Mesodermal cell (in vitro differentiated cells): ENCODE measurements around the gene PLEKHA6.

ENCODE experiments used
- H3K27ac ChIP-seq: 2 replicates; pipeline ENCODE4 v1.7.0; 2013; ENCODE audit warnings: mild to moderate bottlenecking, low read depth, low read length, moderate library complexity; ENCODE audit not compliant: severe bottlenecking
- H3K36me3 ChIP-seq: 2 replicates; pipeline ENCODE4 v1.7.1; 2013; ENCODE audit warnings: mild to moderate bottlenecking, low read length, moderate library complexity; ENCODE audit not compliant: control insufficient read depth, insufficient read depth
- H3K4me1 ChIP-seq: one replicate; pipeline ENCODE4 v1.7.1; 2013; ENCODE audit warnings: mild to moderate bottlenecking, low read length; ENCODE audit not compliant: insufficient read depth, control insufficient read depth, poor library complexity, severe bottlenecking
- H3K4me3 ChIP-seq: 2 replicates; pipeline ENCODE4 v1.7.0; 2013; ENCODE audit warnings: low read length, control low read depth, mild to moderate bottlenecking; ENCODE audit not compliant: insufficient read depth, poor library complexity, severe bottlenecking; ENCODE audit errors: extremely low read depth
- H3K9me3 ChIP-seq: 2 replicates; pipeline ENCODE4 v1.7.1; 2013; ENCODE audit warnings: mild to moderate bottlenecking, low read length, moderate library complexity; ENCODE audit not compliant: control insufficient read depth
- WGBS, 2 experiments: methylation state at CpG; one replicate each; pipeline ENCODE4 v1.1.5; 2013; ENCODE audit warnings: missing lambda C conversion rate in 2 of 2; ENCODE audit not compliant: insufficient coverage in 2 of 2; 5-methylcytosine and 5-hydroxymethylcytosine counted together

PLEKHA6 gene

DNA sequence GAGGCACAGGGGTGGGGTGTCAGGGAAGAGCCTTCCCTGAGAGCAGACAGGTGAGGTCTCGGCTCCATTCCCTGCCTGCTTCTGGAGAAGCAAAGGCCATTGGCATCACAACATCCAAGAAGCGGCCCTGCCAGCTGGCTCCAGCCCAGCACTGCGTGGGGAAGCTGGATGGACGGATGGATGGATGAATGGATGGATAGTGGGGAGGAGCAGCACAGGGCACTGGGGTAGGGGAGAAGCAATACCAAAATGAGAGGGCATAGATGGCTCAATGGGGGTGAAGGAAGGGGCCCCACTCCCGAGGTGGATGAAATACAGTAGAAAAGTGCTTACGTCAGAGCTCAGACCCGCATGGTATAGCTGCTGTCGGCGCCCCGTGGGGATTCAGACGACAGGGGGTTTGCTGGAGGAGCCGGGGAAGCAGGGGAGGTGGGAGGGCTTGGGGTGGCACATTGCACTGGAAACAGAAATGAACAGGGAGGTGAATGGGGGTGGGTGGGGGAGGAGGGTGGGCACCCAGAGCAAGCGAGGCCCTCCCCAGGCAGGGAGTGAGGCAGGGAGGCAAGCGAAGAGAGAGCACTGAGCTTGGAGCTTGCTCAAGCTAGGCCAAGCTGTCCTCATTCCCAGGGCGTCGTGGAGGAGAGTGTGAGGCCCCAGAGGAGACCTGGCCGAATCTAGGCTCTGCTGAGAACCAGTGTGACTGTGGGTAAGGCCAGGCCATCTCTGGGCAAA lies 136.4 kb downstream of the PLEKHA6 start:
- H3K4me3 ChIP-seq = no peak overlapping the region
- no peaks in the 10 kb centered on the region for H3K9me3 ChIP-seq
- no peaks in the 10 kb centered on the region for H3K4me1 ChIP-seq
- WGBS, 2 experiments = 93 to 97% methylated on average over 16 to 17 of the region's 17 CpGs
- H3K27ac ChIP-seq = no peak overlapping the region
- peaks cover 38% of the 10 kb centered on the region for H3K36me3 ChIP-seq

DNA sequence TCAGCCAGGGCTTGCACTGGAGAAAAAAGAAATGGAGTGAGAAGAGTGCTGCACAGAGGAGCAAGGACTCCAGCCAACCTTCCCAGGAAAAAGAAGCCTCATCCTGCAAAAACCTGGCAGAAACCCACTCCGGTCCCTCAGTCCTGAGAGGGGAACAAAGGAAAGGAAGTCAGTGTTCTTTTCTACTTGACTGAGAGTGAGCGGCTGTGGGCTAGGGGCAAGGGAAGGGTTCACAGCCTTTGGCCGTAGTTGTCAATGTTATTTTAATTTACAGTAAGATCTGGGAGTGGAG lies 137.0 kb downstream of the PLEKHA6 start:
- no peaks in the 10 kb centered on the region for H3K9me3 ChIP-seq
- no peaks in the 10 kb centered on the region for H3K4me1 ChIP-seq
- peaks cover 32% of the 10 kb centered on the region for H3K36me3 ChIP-seq
- no peak overlapping the region for H3K4me3 ChIP-seq
- WGBS, 2 experiments = 67 to 94% methylated on average over 1 to 3 of the region's 3 CpGs
- H3K27ac ChIP-seq = no peak overlapping the region

DNA sequence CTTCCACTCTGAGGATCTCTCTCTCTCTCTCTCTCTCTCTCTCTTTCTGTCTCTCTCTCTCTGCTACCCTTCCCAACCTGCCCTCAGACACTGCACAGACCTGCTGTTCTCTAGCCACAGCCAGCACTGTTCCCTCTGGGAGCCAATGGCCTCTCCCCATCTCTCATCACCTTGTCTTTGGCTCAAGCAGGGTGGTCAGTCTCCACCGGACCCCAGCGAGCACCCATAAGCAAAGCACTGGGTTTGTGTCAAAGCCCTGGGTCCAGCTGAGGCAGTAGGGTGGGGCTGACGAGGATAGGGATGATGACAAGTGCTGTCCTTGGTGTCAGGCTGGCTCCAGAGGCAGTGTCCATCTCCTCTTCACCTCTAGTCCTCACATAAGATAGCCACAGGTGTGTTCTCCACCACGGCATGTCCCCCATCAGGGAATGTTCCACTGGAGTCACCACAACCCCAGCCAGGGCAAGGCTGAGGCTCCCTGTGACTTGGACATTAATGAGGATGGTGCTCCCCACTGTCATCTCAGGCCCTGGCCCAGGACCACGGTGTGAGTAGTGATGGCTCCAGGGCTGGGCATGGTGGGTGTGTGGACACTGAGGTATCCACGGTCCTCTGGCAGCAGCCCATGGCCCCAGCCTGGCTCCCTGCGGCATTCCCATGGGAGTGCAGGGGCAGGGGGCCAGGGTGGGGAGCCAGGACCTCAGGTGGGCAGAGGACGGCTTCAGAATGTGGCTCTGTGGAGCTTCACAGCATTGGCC lies 137.5 kb downstream of the PLEKHA6 start:
- Histone ChIP-seq H3K36me3 (peaks cover 29% of the 10 kb centered on the region), H3K4me3 (no peak overlapping the region), H3K27ac (no peak overlapping the region), H3K9me3 (no peaks in the 10 kb centered on the region), H3K4me1 (no peaks in the 10 kb centered on the region)
- 90 to 95% methylated on average over 3 of the region's 8 CpGs for WGBS, 2 experiments

DNA sequence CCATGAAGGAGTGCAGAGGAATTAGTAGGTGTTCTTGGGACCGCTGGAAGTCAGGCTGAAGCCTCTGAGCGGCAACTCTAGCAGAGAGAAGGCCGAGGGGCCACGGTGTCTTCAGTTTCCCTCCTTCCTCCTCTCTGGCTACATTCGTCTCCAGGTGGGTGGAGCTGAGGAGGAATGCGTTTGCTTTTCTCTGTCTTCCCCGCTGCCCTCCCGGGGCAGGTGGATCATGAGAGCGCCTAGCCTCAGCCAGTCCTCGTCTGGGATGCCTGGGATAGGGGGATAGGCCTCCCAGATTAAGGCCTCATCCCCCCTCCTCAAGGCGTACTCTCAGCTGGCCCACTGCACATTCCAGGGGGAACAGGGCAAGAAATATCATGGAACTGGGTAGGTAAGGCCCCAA lies 138.5 kb downstream of the PLEKHA6 start:
- Histone ChIP-seq H3K4me3 (no peak overlapping the region), H3K36me3 (peaks cover 24% of the 10 kb centered on the region), H3K9me3 (no peaks in the 10 kb centered on the region), H3K4me1 (no peaks in the 10 kb centered on the region), H3K27ac (no peak overlapping the region)
- WGBS, 2 experiments = 73 to 93% methylated on average over 4 to 8 of the region's 11 CpGs

DNA sequence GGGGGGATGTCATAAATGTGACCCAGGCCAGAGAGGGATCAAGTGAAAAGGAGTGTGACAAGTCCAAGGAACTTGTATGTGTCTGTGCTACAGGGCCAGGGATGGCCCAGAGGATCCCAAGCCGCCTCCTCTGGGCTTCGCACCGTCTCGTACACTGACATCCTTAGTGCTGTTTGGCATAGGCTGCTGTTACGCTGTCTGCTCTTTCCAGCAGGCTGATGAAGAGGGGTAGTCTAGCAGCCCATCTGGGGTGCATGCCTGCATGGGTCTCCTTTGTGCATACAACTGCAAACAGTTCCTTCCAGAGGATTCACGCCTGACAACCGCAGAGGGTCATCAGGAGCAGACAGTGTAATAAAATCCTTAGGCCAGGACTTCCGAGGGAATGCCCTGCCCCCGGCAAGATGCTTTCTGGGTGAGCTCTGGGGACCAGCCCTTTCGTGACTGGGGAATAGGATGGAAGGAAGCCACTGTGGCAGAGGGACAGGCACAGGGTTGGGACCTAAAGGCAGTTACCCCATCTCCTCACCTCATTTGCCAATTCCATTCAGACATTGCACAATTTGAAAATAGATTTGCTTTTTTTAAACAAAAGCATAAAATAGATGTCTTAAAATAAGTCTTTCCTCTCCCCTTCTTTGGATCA lies 139.6 kb downstream of the PLEKHA6 start:
- no peak overlapping the region for H3K27ac ChIP-seq
- H3K4me1 ChIP-seq = no peaks in the 10 kb centered on the region
- 91 to 94% methylated on average over 9 of the region's 10 CpGs for WGBS, 2 experiments
- H3K4me3 ChIP-seq = no peak overlapping the region
- peaks cover 19% of the 10 kb centered on the region for H3K36me3 ChIP-seq
- H3K9me3 ChIP-seq = no peaks in the 10 kb centered on the region

DNA sequence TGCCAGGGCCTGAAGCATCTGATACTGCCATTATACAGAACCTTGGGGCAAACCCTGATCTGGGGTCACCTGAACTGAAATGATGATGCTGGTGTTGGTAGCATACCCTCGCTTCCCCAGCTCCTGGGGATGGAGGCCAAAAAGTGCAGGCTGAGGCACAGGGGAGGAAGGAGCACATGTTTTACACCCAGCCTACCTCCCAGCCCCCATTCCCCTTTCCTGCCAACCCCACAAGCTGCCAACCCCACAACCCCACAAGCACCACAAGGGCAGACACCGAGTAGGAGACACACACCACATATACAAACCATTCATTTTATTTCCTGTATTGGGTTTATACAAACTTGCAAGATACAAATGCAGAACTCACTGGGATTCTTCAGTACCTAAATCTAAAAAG lies 141.2 kb downstream of the PLEKHA6 start:
- WGBS, 2 experiments = 100% methylated on average over 1 of the region's 2 CpGs; no CpG with 5 or more reads in 1 of the 2 experiments
- Histone ChIP-seq H3K4me3 (no peak overlapping the region), H3K36me3 (peaks cover 19% of the 10 kb centered on the region), H3K9me3 (no peaks in the 10 kb centered on the region), H3K27ac (no peak overlapping the region), H3K4me1 (no peaks in the 10 kb centered on the region)

DNA sequence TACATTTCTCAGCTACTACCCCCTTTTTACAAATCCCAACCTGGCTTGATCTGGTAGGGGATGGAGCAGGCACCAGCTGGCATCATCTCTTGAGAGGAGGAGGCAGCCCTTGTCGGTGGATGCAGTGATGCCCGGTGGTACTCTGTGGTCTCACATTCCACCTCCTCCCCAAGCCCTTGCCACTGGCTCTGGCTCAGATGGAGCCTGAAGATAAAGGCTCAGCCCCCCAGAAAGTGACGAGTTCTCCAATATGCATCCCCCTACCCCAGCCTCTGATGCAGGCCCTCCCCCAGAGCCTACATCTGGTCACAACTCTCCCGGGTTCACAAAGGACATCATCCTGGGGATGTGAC lies 142.1 kb downstream of the PLEKHA6 start:
- no peaks in the 10 kb centered on the region for H3K4me1 ChIP-seq
- no peak overlapping the region for H3K4me3 ChIP-seq
- H3K36me3 ChIP-seq = peaks cover 12% of the 10 kb centered on the region
- WGBS, 2 experiments = 74 to 86% methylated on average over 3 to 4 of the region's 4 CpGs
- H3K27ac ChIP-seq = no peak overlapping the region
- H3K9me3 ChIP-seq = no peaks in the 10 kb centered on the region

DNA sequence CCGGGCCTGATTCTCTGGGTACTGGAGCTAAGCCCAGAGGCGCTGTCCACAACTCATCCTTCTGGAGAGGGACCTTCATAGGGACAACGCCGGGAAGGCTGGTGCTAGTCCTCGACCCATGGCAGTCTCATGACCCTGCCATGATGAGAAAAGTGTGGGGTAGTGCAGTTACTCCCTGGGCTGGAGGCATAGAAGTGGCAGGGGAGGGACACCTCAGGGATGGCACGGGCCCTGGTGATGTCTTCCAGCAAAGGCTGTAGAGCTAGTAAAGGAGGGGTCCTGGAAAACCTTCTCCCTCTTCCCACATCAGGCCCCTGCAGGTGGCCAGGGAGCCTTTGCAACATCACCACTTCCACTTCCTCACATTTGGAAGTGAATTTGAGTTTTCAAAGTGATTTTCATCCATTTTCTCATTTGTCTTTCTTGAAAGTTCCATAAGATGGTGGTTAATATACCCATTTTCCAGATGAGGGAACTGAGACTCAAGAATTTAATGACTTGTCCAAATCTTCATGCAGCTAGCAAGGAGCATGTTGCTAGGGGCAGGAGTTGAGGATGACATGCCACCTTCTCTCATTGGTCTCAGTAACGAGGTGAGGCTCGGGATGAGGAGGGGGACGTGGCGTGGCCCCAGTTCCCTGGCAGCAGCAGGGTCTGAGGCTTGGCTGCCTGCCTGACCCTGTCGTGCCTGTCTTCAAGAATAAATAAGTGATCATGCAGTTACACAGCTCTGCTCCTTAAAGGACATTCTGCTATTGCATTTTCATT lies 142.7 kb downstream of the PLEKHA6 start:
- H3K4me3 ChIP-seq = no peak overlapping the region
- no peaks in the 10 kb centered on the region for H3K9me3 ChIP-seq
- no peak overlapping the region for H3K27ac ChIP-seq
- H3K36me3 ChIP-seq = peaks cover 6% of the 10 kb centered on the region
- H3K4me1 ChIP-seq = no peaks in the 10 kb centered on the region
- 90 to 95% methylated on average over 10 to 11 of the region's 11 CpGs for WGBS, 2 experiments

DNA sequence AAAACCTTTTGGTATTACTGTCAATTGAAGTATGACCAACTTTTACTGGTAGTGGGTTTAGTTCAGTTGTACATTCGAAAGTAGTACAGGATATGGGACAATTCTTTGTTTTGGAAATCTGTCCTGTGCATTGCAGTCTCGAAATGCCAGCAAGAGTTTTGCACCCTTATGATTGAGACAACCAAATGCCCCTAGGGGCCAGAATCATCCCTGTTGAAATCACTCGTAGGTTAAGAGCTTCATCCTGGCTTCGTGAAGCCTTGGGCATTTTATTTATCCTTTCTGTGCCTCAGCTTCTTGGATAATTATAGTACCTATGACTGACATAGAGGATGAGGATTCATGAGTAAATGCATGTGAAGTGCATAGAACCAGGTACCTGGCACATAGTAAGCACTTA lies 143.5 kb downstream of the PLEKHA6 start:
- H3K27ac ChIP-seq = no peak overlapping the region
- no peaks in the 10 kb centered on the region for H3K9me3 ChIP-seq
- 76 to 97% methylated on average over 2 to 4 of the region's 4 CpGs for WGBS, 2 experiments
- peaks cover 4% of the 10 kb centered on the region for H3K36me3 ChIP-seq
- H3K4me1 ChIP-seq = no peaks in the 10 kb centered on the region
- no peak overlapping the region for H3K4me3 ChIP-seq

DNA sequence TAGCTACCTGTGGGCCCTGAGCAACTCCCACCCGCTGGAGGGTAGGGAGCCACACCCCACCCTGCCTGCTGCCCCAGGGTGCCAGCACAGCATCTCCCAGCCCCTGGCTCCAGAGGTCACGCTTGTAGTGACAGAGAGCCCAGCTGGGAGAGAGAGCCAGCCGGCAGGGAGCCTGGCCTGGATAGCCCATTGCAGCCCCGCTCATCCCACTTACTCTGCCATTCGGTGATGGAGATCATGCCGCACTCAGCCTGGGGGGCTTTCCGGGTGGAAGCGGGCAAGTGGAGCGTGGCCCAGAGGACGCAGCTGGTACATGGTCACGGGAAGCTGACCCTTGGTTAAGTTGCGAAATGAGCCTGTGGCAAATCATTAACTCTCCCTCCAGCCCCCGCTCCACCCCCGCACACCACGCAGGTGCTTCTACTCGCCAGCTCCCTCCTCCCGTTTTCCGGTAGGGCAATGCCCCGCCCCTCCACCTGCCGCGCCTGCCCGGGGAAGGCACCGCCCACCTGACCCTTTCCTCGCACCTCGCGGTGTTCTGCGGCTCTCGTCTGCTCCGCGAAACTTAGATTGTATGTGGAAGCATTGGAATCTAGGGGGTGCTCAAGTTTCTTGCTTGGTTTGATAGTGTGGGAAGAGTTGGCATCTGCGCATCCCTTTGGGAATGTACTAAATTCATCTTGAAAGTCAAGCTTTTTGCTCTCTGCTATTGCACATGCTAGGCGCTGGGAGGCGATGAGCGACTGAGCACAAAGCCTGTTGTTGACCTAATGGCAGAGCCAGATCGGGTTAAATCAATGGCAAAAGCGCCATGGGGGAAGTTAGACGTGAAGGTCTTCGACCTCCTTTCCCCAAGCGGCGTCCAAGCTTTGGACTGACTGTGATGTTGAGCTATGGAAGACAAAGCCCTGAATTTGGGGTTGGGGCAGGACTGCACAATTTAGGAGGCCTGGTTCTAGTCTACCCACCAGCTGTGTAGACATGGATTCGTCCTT lies 145.8 kb downstream of the PLEKHA6 start, which contains the start of gene GOLT1A:
Gene GOLT1A (minus strand): TSS at position 321 of the 995 bp plus-strand sequence. CDS start 82 bp downstream, at position 239.
- Histone ChIP-seq H3K36me3 (no peaks in the 10 kb centered on the region), H3K27ac (no peak within 1 kb of the TSS), H3K9me3 (no peaks in the 10 kb centered on the region), H3K4me3 (no peak within 1 kb of the TSS), H3K4me1 (no peaks in the 10 kb centered on the region)
- WGBS, 2 experiments = 20 to 22% methylated on average over 20 to 27 of the region's 41 CpGs
